Activated T-cell treated with anti-CD3 and anti-CD28 coated beads, Interleukin-2, amount 50 U/mL, for 24 hours (primary cell): ENCODE measurements around the gene RAB40B.

Source experiments
- DNase-seq: peaks from one replicate; pipeline ENCODE4 v3.0.0-alpha.2; 2020
- H3K27ac Mint-ChIP-seq: 2 replicates; pipeline ENCODE4 v1.8.0; 2020; ENCODE audit warnings: mild to moderate bottlenecking, mixed read lengths
- H3K27me3 Mint-ChIP-seq: 2 replicates; pipeline ENCODE4 v1.8.0; 2020; ENCODE audit warnings: mixed read lengths
- H3K36me3 Mint-ChIP-seq: 2 replicates; pipeline ENCODE4 v1.8.0; 2020; ENCODE audit warnings: low read depth, mixed read lengths
- H3K4me1 Mint-ChIP-seq: 2 replicates; pipeline ENCODE4 v1.8.0; 2020; ENCODE audit warnings: low read depth, mixed read lengths
- H3K4me3 Mint-ChIP-seq: 2 replicates; pipeline ENCODE4 v1.8.0; 2020; ENCODE audit warnings: mild to moderate bottlenecking, moderate library complexity, mixed read lengths
- H3K9me3 Mint-ChIP-seq: 2 replicates; pipeline ENCODE4 v1.8.0; 2020; ENCODE audit warnings: mixed read lengths

RAB40B gene

GRCh38 chr17:82645516-82645915 lies 53.0 kb downstream of the RAB40B start:
- peaks cover 35% of the 10 kb centered on the region for H3K4me1 Mint-ChIP-seq
- no peak for DNase-seq
- H3K36me3 Mint-ChIP-seq: peaks cover 61% of the 10 kb centered on the region
- no peaks in the 10 kb centered on the region for H3K27me3 Mint-ChIP-seq
- H3K9me3 Mint-ChIP-seq: no peaks in the 10 kb centered on the region
- no peak overlapping the region for H3K27ac Mint-ChIP-seq
- peak overlapping the region; percentile 85 for H3K4me3 Mint-ChIP-seq

DNA sequence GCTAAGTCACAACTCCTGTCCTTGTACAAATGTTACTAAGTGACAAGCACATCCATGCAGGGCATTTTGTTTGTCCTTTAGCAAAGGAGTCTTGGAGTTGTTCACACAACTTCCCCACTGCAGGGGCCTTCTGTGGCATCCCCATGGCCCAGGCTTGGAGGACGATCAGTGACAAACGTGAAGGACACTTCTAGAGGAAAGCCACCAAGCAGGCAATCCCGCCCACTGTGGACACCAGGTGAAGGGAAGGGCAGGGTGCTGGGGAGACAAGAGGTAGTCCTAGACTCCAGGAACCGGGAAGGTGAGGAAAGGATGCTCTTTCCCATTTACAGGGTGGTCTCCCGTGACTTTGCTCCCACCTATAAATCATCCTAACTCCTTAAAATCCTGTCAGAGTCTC lies 54.4 kb downstream of the RAB40B start:
- no peak for DNase-seq
- Mint-ChIP-seq H3K27me3 (no peaks in the 10 kb centered on the region), H3K36me3 (peaks cover 74% of the 10 kb centered on the region), H3K4me3 (no peak overlapping the region), H3K9me3 (no peaks in the 10 kb centered on the region), H3K4me1 (peaks cover 43% of the 10 kb centered on the region), H3K27ac (no peak overlapping the region)

GRCh38 chr17:82642022-82642421 lies 56.5 kb downstream of the RAB40B start:
- peaks cover 87% of the 10 kb centered on the region for H3K36me3 Mint-ChIP-seq
- H3K4me3 Mint-ChIP-seq: no peak overlapping the region
- no peak overlapping the region for H3K27ac Mint-ChIP-seq
- DNase-seq: no peak
- no peaks in the 10 kb centered on the region for H3K9me3 Mint-ChIP-seq
- H3K4me1 Mint-ChIP-seq: peaks cover 54% of the 10 kb centered on the region
- no peaks in the 10 kb centered on the region for H3K27me3 Mint-ChIP-seq

- H3K36me3 Mint-ChIP-seq: peaks cover 84% of the 10 kb centered on the region
- no peaks in the 10 kb centered on the region for H3K27me3 Mint-ChIP-seq
- no peak for DNase-seq
- no peak overlapping the region for H3K27ac Mint-ChIP-seq
- no peak overlapping the region for H3K4me3 Mint-ChIP-seq
- H3K4me1 Mint-ChIP-seq: peaks cover 46% of the 10 kb centered on the region
- no peaks in the 10 kb centered on the region for H3K9me3 Mint-ChIP-seq
Measured at GRCh38 chr17:82640036-82640435, 58.5 kb downstream of the RAB40B start.

DNA sequence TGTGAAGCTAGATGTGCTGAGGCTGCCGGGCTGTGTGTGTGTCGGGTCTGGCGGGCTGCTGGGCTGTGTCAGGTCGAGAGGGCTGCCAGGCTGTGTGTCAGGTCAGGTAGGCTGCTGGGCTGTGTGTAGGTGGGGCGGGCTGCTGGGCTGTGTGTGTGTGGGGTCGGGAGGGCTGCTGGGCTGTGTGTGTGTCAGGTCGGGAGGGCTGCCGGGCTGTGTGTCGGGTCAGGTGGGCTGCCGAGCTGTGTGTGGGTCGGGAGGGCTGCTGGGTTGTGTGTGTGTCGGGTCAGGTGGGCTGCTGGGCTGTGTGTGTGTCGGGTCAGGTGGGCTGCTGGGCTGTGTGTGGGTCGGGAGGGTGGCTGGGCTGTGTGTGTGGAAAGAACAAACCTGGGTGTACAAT lies 58.9 kb downstream of the RAB40B start:
- H3K4me1 Mint-ChIP-seq: peaks cover 48% of the 10 kb centered on the region
- H3K27me3 Mint-ChIP-seq: no peaks in the 10 kb centered on the region
- peaks cover 83% of the 10 kb centered on the region for H3K36me3 Mint-ChIP-seq
- H3K27ac Mint-ChIP-seq: no peak overlapping the region
- DNase-seq: no peak
- H3K9me3 Mint-ChIP-seq: no peaks in the 10 kb centered on the region
- no peak overlapping the region for H3K4me3 Mint-ChIP-seq

DNA sequence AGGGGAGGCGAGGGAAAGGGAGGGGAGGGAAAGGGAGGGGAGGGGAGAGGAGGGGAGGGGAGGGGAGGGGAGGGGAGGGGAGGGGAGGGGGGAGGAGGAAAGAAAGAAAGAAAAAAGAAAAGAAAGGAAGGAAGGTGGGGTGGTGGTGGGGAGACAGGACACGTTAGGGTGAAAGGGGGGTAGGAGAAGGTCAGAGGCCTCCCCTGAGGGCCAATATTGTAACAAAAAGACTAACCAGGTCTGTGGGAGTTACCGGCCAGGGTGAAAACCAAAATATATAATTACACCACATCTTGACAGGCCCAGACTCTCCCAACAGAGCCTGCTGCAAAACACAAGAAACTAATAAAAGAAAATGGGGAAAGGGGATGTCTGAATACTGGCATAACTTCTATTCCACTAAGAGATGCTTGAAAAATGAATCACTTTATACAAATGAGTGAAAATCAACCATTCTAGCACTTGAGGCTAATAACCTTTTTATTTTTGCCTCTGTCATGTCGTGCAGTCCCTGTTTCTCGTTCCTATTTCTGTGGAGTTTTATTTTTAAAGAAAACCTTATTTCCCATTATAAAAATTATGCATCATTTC lies 60.2 kb downstream of the RAB40B start:
- peaks cover 80% of the 10 kb centered on the region for H3K36me3 Mint-ChIP-seq
- H3K9me3 Mint-ChIP-seq: no peaks in the 10 kb centered on the region
- H3K4me3 Mint-ChIP-seq: no peak overlapping the region
- DNase-seq: no peak
- no peak overlapping the region for H3K27ac Mint-ChIP-seq
- peaks cover 47% of the 10 kb centered on the region for H3K4me1 Mint-ChIP-seq
- no peaks in the 10 kb centered on the region for H3K27me3 Mint-ChIP-seq

DNA sequence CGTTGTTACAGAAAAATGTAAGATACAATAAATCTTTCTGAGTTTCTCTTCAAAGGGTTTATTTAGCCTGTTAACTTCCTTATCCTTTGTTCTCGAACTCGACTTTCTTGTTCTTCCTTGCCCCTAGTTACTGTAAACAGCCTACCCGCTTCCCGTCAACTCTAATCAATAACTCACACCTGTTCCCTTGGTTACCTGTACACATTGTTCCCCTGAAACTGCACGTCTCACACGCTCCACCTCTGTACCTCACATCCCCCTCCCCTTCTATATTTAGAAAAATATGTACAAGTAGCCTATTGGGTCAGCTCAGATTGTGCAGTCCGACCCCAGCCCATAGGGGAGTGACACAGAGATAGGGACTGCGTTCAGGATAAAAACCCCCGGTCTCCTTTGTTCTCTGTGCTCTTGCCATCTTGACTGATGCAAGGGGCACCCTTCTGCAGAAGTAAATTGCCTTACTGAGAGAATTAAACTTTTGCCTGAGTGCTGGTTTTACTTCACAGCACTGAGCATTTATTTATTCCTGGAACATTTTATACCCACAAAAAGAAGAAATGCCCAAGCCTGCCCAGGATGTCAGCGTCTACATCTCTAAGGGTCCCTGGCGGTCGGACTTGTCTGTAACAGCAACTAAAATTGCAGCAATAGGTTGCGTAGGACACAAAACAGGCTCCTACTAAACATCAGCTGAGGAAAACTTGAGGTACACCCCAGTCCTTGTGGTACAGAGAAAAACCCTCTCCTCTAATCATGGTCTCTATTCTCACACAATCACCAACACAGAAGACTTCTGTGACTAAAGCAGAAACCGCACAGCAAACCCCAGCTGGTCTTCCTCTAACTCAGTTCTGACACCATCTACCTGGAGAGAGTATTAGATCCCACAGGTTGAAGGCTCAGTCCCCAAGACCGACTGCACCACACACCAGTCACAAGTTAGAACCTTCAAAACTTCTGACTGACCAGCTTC lies 61.6 kb downstream of the RAB40B start:
- Mint-ChIP-seq H3K4me1 (peaks cover 46% of the 10 kb centered on the region), H3K27ac (peak overlapping the region; percentile 55), H3K27me3 (no peaks in the 10 kb centered on the region), H3K36me3 (peaks cover 80% of the 10 kb centered on the region), H3K4me3 (no peak overlapping the region), H3K9me3 (no peaks in the 10 kb centered on the region)
- DNase-seq: no peak

GRCh38 chr17:82633343-82633742 lies 65.2 kb downstream of the RAB40B start:
- H3K27ac Mint-ChIP-seq: peak overlapping the region; percentile 71
- no peak for DNase-seq
- H3K9me3 Mint-ChIP-seq: no peaks in the 10 kb centered on the region
- no peaks in the 10 kb centered on the region for H3K27me3 Mint-ChIP-seq
- H3K4me1 Mint-ChIP-seq: peaks cover 34% of the 10 kb centered on the region
- no peak overlapping the region for H3K4me3 Mint-ChIP-seq
- H3K36me3 Mint-ChIP-seq: peaks cover 72% of the 10 kb centered on the region

- Mint-ChIP-seq H3K36me3 (peaks cover 76% of the 10 kb centered on the region), H3K4me1 (peaks cover 29% of the 10 kb centered on the region), H3K27me3 (no peaks in the 10 kb centered on the region), H3K4me3 (no peak overlapping the region), H3K27ac (no peak overlapping the region), H3K9me3 (no peaks in the 10 kb centered on the region)
- no peak for DNase-seq
Measured at GRCh38 chr17:82632451-82632850, 66.0 kb downstream of the RAB40B start.

GRCh38 chr17:82631544-82631943 lies 67.0 kb downstream of the RAB40B start:
- DNase-seq: no peak
- Mint-ChIP-seq H3K9me3 (no peaks in the 10 kb centered on the region), H3K27ac (no peak overlapping the region), H3K27me3 (no peaks in the 10 kb centered on the region), H3K36me3 (peaks cover 76% of the 10 kb centered on the region), H3K4me3 (no peak overlapping the region), H3K4me1 (peaks cover 20% of the 10 kb centered on the region)

DNA sequence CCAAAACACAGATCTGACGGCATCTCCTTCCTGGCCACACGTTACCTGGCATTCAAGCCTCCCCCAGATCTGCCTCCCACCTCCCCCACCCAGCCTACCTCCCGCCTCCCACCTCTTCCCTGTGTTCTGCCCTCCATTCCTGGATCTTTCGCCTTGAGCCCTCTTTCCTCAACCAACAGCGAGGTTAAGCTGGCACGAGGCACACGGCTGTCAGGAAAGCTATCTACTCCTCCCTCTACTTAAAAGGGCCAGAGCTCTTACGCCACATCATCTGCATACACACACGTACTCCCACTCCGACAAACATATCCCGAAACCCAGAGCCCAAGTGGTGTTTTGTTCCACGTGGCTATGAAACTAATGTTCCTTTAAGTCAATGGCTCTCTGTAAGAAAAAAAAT lies 68.3 kb downstream of the RAB40B start:
- H3K4me3 Mint-ChIP-seq: no peak overlapping the region
- H3K27ac Mint-ChIP-seq: peak overlapping the region; percentile 35
- DNase-seq: no peak
- H3K27me3 Mint-ChIP-seq: no peaks in the 10 kb centered on the region
- peaks cover 79% of the 10 kb centered on the region for H3K36me3 Mint-ChIP-seq
- H3K4me1 Mint-ChIP-seq: peaks cover 16% of the 10 kb centered on the region
- H3K9me3 Mint-ChIP-seq: no peaks in the 10 kb centered on the region

DNA sequence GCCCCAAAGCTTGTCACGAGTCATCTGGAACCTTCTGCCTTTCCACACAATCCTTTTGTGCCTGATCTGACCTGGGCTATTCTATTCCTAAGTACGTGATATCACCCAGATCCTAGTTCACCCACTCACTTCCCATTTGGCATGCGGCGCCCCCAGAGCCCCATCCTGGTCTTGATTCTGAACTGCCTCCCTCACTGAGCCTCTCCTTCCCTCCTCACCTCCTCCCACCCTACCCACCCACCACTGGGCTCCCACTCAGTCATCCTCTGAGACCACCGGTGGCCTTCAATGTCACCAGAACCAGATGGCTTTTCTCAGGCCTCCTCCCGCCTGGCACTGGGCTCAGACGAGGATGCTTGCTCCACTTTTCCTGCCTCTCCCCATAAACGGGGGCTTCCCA lies 68.8 kb downstream of the RAB40B start:
- H3K27me3 Mint-ChIP-seq: no peaks in the 10 kb centered on the region
- no peak overlapping the region for H3K27ac Mint-ChIP-seq
- H3K4me3 Mint-ChIP-seq: no peak overlapping the region
- peaks cover 81% of the 10 kb centered on the region for H3K36me3 Mint-ChIP-seq
- peaks cover 15% of the 10 kb centered on the region for H3K4me1 Mint-ChIP-seq
- DNase-seq: no peak
- no peaks in the 10 kb centered on the region for H3K9me3 Mint-ChIP-seq

DNA sequence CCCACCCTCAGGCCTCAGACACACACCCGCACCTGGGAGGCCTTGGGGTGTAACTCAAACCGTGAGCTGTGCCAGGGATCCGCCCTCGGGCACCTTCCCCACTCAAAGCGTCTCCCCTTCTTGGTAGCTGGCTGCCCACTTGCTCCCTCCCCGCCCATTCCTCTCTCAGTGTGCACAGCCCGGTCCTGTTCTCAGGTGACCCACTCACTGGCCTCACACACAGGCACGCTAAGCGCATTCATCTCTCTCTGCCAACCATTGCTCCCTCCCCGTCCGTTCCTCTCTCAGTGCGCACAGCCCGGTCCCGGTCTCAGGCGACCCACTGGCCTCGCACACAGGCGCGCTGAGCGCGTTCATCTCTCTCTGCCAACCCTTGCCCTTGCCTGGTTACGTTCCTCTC lies 71.1 kb downstream of the RAB40B start:
- DNase-seq: no peak
- no peak overlapping the region for H3K4me3 Mint-ChIP-seq
- no peaks in the 10 kb centered on the region for H3K9me3 Mint-ChIP-seq
- H3K4me1 Mint-ChIP-seq: peaks cover 1% of the 10 kb centered on the region
- H3K27me3 Mint-ChIP-seq: no peaks in the 10 kb centered on the region
- peaks cover 79% of the 10 kb centered on the region for H3K36me3 Mint-ChIP-seq
- no peak overlapping the region for H3K27ac Mint-ChIP-seq

- no peak for DNase-seq
- Mint-ChIP-seq H3K27me3 (no peaks in the 10 kb centered on the region), H3K4me3 (no peak overlapping the region), H3K36me3 (peaks cover 90% of the 10 kb centered on the region), H3K9me3 (no peaks in the 10 kb centered on the region), H3K4me1 (no peaks in the 10 kb centered on the region), H3K27ac (no peak overlapping the region)
Measured at GRCh38 chr17:82623707-82624106, 74.8 kb downstream of the RAB40B start.

DNA sequence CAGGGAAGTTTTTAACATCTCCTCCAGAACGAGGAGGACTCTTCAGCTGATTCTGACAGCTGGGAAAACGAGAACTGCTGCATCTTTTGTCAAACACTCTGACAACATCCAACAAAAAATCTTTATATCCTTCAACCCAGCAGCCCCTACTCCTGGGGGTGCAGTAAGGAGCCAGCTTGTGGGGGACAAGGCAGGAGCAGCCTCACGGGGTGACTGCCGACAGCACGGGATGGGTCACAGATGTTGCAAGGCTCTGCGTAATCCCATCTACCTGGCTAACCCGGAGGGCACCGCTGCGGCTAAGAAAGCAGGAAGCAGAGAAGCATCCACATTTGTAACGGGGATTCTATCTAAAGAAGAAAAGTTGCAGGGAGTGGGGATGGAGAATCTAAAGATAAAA lies 78.9 kb downstream of the RAB40B start:
- Mint-ChIP-seq H3K36me3 (peaks cover 90% of the 10 kb centered on the region), H3K27ac (peak overlapping the region; percentile 38), H3K4me3 (no peak overlapping the region), H3K4me1 (no peaks in the 10 kb centered on the region), H3K27me3 (no peaks in the 10 kb centered on the region), H3K9me3 (no peaks in the 10 kb centered on the region)
- no peak for DNase-seq
